IMR-90 (cell line): Measurements from ENCODE around the gene MRFAP1L1. TPM values are rescaled to one million over a fixed set of nuclear protein-coding genes. Genes with fewer than 3 reads are reported as not detected.
A peak's percentile ranks its signal among the peaks of the same experiment; 100 is the strongest.

Experiments
- ATAC-seq: fragments of 200-7000 bp; cut with Tn5 transposase; 2 replicates; pipeline ENCODE4 v1.9.1; 2020; ENCODE audit warnings: low read depth, mild to moderate bottlenecking, moderate library complexity
- BruUV-seq: library from RNA; stranded (reverse); fragments of 400-500 nt; replicated peaks from 2 replicates; lab custom pipeline; 2021; lab: Mats Ljungman, UMichigan
- CTCF ChIA-PET: fragments of 300-600 bp; formaldehyde crosslinking; extraction: SDS; loops from one replicate; lab custom pipeline; 2021; ENCODE audit warnings: antibody characterized with exemption; lab: Yijun Ruan, JAX
- POLR2A ChIA-PET: fragments of 300-600 bp; sonication (Branson Sonifier 250); formaldehyde crosslinking; loops from one replicate; lab custom pipeline; 2022; ENCODE audit warnings: antibody characterized with exemption; ENCODE audit not compliant: unreplicated experiment; lab: Charles Lee
- DNase-seq: peaks from one replicate; pipeline ENCODE4 v3.0.0; 2013
- H2AFZ ChIP-seq: replicated peaks from 2 replicates; pipeline ENCODE3; 2013; ENCODE audit warnings: low read length, mild to moderate bottlenecking; ENCODE audit not compliant: poor library complexity
- H2AK5ac ChIP-seq: 2 replicates; pipeline ENCODE4 v1.6.1; 2013; ENCODE audit warnings: low read depth, low read length, inconsistent platforms
- H2AK9ac ChIP-seq: replicated peaks from 2 replicates; pipeline ENCODE3; 2013; ENCODE audit warnings: mild to moderate bottlenecking, low read depth, low read length, moderate library complexity; ENCODE audit not compliant: poor library complexity
- H2BK120ac ChIP-seq: 2 replicates; pipeline ENCODE4 v1.6.1; 2013; ENCODE audit warnings: low read depth, low read length, inconsistent platforms
- H2BK15ac ChIP-seq: 3 replicates; pipeline ENCODE4 v1.6.1; 2013; ENCODE audit warnings: low read depth, low read length, inconsistent platforms
- H2BK20ac ChIP-seq: 2 replicates; pipeline ENCODE4 v1.6.1; 2013; ENCODE audit warnings: low read depth, mild to moderate bottlenecking, inconsistent platforms, low read length, moderate library complexity
- H2BK5ac ChIP-seq: 2 replicates; pipeline ENCODE4 v1.6.1; 2013; ENCODE audit warnings: mild to moderate bottlenecking, low read depth, low read length, inconsistent platforms; ENCODE audit not compliant: poor library complexity, severe bottlenecking
- H3K14ac ChIP-seq: replicated peaks from 2 replicates; pipeline ENCODE4 v1.6.1; 2013; ENCODE audit warnings: low read depth, low read length, inconsistent platforms
- H3K18ac ChIP-seq: 2 replicates; pipeline ENCODE4 v1.6.1; 2013; ENCODE audit warnings: low read depth, low read length, control low read depth
- H3K23ac ChIP-seq: 2 replicates; pipeline ENCODE4 v1.6.1; 2013; ENCODE audit warnings: low read depth, low read length, inconsistent platforms
- H3K27ac ChIP-seq: 2 replicates; pipeline ENCODE4 v1.5.1; 2013; ENCODE audit warnings: mild to moderate bottlenecking, control low read depth, low read length; ENCODE audit not compliant: insufficient read depth
- H3K27me3 ChIP-seq: 2 replicates; pipeline ENCODE4 v1.6.1; 2013; ENCODE audit warnings: low read length; ENCODE audit not compliant: control insufficient read depth, insufficient read depth
- H3K36me3 ChIP-seq: 2 replicates; pipeline ENCODE4 v1.6.1; 2013; ENCODE audit warnings: low read length, mixed read lengths; ENCODE audit not compliant: control insufficient read depth, insufficient read depth
- H3K4ac ChIP-seq: 2 replicates; pipeline ENCODE4 v1.6.1; 2013; ENCODE audit warnings: low read depth, low read length, inconsistent platforms
- H3K4me1 ChIP-seq: 2 replicates; pipeline ENCODE4 v1.6.1; 2013; ENCODE audit warnings: low read length, mixed read lengths; ENCODE audit not compliant: control insufficient read depth, insufficient read depth
- H3K4me2 ChIP-seq: 2 replicates; pipeline ENCODE4 v1.6.1; 2013; ENCODE audit warnings: low read depth, mild to moderate bottlenecking, control low read depth, low read length, moderate library complexity
- H3K4me3 ChIP-seq: 2 replicates; pipeline ENCODE4 v1.5.1; 2013; ENCODE audit warnings: low read depth, mild to moderate bottlenecking, control low read depth, low read length, moderate library complexity; ENCODE audit not compliant: insufficient read depth
- H3K56ac ChIP-seq: 2 replicates; pipeline ENCODE4 v1.6.1; 2013; ENCODE audit warnings: low read length, inconsistent platforms; ENCODE audit not compliant: insufficient read depth; ENCODE audit errors: extremely low read depth
- H3K79me1 ChIP-seq, 2 experiments: 2 replicates each; pipeline ENCODE4 v1.6.1; 2013; ENCODE audit warnings: low read length in 2 of 2, inconsistent platforms in 1 of 2, low read depth in 1 of 2
- H3K9ac ChIP-seq: 2 replicates; pipeline ENCODE4 v1.6.1; 2013; ENCODE audit warnings: low read depth, low read length, control low read depth
- H3K9me1 ChIP-seq: 2 replicates; pipeline ENCODE4 v1.6.1; 2013; ENCODE audit warnings: low read length, inconsistent platforms; ENCODE audit not compliant: insufficient read depth
- H3K9me3 ChIP-seq: 2 replicates; pipeline ENCODE4 v1.6.1; 2013; ENCODE audit warnings: low read length; ENCODE audit not compliant: control insufficient read depth, insufficient read depth
- H4K20me1 ChIP-seq: 2 replicates; pipeline ENCODE4 v1.6.1; 2013; ENCODE audit warnings: low read length, inconsistent platforms; ENCODE audit not compliant: insufficient read depth
- H4K5ac ChIP-seq: 2 replicates; pipeline ENCODE4 v1.6.1; 2013; ENCODE audit warnings: mild to moderate bottlenecking, low read depth, low read length, control low read depth
- H4K8ac ChIP-seq, 2 experiments: 2 replicates each; pipeline ENCODE4 v1.6.1; 2013; ENCODE audit warnings: low read depth in 2 of 2, low read length in 2 of 2, control low read depth in 1 of 2, inconsistent platforms in 1 of 2
- H4K91ac ChIP-seq: 2 replicates; pipeline ENCODE4 v1.6.1; 2013; ENCODE audit warnings: low read depth, low read length, inconsistent platforms; ENCODE audit not compliant: insufficient read depth
- BHLHE40 ChIP-seq: fragments of 150-350 bp; IDR thresholded peaks from 2 replicates; pipeline ENCODE4 v1.6.1; 2016; ENCODE audit warnings: mild to moderate bottlenecking, low read depth, low read length
- CEBPB ChIP-seq: IDR thresholded peaks from 2 replicates; pipeline ENCODE4 v1.6.1; 2012; ENCODE audit warnings: low read depth, low read length, improper control_type of control experiment
- CHD1 ChIP-seq: IDR thresholded peaks from 2 replicates; pipeline ENCODE4 v1.6.1; 2012; ENCODE audit warnings: low read depth, low read length, improper control_type of control experiment
- FOS ChIP-seq: fragments of 150-350 bp; IDR thresholded peaks from 2 replicates; pipeline ENCODE4 v1.6.1; 2016; ENCODE audit warnings: low read depth, low read length
- MAFK ChIP-seq: IDR thresholded peaks from 2 replicates; pipeline ENCODE4 v1.6.1; 2012; ENCODE audit warnings: low read depth, low read length, improper control_type of control experiment
- MAZ ChIP-seq: IDR thresholded peaks from 2 replicates; pipeline ENCODE4 v1.6.1; 2012; ENCODE audit warnings: low read depth, mild to moderate bottlenecking, low read length, improper control_type of control experiment, moderate library complexity, borderline replicate concordance
- MXI1 ChIP-seq: IDR thresholded peaks from 2 replicates; pipeline ENCODE4 v1.6.1; 2012; ENCODE audit warnings: low read depth, mild to moderate bottlenecking, low read length, moderate library complexity, borderline replicate concordance
- NFE2L2 ChIP-seq: fragments of 150-350 bp; IDR thresholded peaks from 2 replicates; pipeline ENCODE4 v1.6.1; 2016; ENCODE audit warnings: low read depth, mild to moderate bottlenecking, low read length
- POLR2A ChIP-seq: IDR thresholded peaks from 2 replicates; pipeline ENCODE4 v1.6.1; 2012; ENCODE audit warnings: mild to moderate bottlenecking, low read depth, low read length
- RAD21 ChIP-seq: IDR thresholded peaks from 2 replicates; pipeline ENCODE4 v1.6.1; 2012; ENCODE audit warnings: low read length, improper control_type of control experiment
- RCOR1 ChIP-seq: IDR thresholded peaks from 2 replicates; pipeline ENCODE4 v1.6.1; 2012; ENCODE audit warnings: mild to moderate bottlenecking, low read length, improper control_type of control experiment; ENCODE audit not compliant: insufficient replicate concordance
- RFX5 ChIP-seq: IDR thresholded peaks from 2 replicates; pipeline ENCODE4 v1.8.0; 2012; ENCODE audit warnings: low read depth, mild to moderate bottlenecking, low read length, moderate library complexity
- SMC3 ChIP-seq: fragments of 150-350 bp; IDR thresholded peaks from 2 replicates; pipeline ENCODE4 v1.6.1; 2016; ENCODE audit warnings: low read depth, mild to moderate bottlenecking, antibody characterized with exemption, low read length, moderate library complexity
- WGBS, 2 experiments: methylation state at CpG; one replicate each; pipeline versions ENCODE4 v1.1.5 to v1.1.7; 2013; ENCODE audit warnings: missing lambda C conversion rate in 2 of 2; ENCODE audit not compliant: insufficient read length in 1 of 2; ENCODE audit errors: extremely low coverage in 2 of 2; 5-methylcytosine and 5-hydroxymethylcytosine counted together
- dilution Hi-C: fragments of 300-500 bp; cut with HindIII; formaldehyde crosslinking; loops from one replicate; pipeline ENCODE4 v1.14.3; 2018; ENCODE audit warnings: low sequenced_read_pairs; ENCODE audit not compliant: unreplicated experiment
- in situ Hi-C: fragments of 300-500 bp; cut with MboI; formaldehyde crosslinking; loops from 3 replicates; pipeline ENCODE4 v1.14.3; 2019; ENCODE audit warnings: low sequenced_read_pairs, inconsistent platforms, mixed read lengths
- intact Hi-C: fragments of 100-400 bp; cut with micrococcal nuclease; formaldehyde crosslinking; loops from 2 replicates; pipeline ENCODE4 v1.10.0; 2022
- polyA plus RNA-seq, 3 experiments: library from polyadenylated mRNA; depleted of rRNA; stranded (reverse); fragments of >200 nt; gene quantifications; 2 replicates each; pipeline ENCODE4 v1.2.3, GENCODE V29; 2012; ENCODE audit warnings: low replicate concordance in 1 of 3
- total RNA-seq: library from RNA; depleted of rRNA; stranded (reverse); fragments of >200 nt; gene quantifications from 2 replicates; pipeline ENCODE4 v1.2.3, GENCODE V29; 2012
- TF ChIP-seq, protein P1 (sequence below): conservative IDR thresholded peaks from 2 replicates; pipeline ENCODE4 v1.5.1; 2012; ENCODE audit warnings: mild to moderate bottlenecking, low read depth, low read length, improper control_type of control experiment
- TF ChIP-seq, protein P2 (sequence below): fragments of 150-350 bp; IDR thresholded peaks from 2 replicates; pipeline ENCODE4 v1.6.1; 2016; ENCODE audit warnings: low read depth, mild to moderate bottlenecking, low read length, moderate library complexity, borderline replicate concordance
- TF ChIP-seq, protein P3 (sequence below): fragments of 150-350 bp; IDR thresholded peaks from 2 replicates; pipeline ENCODE4 v1.6.1; 2017; ENCODE audit warnings: mild to moderate bottlenecking, antibody characterized with exemption, low read length, low read depth

MRFAP1L1 gene
- total and polyA plus RNA-seq, 2 of the 4 experiments (the other 2 are of a cell fraction) = 31.7 to 47.0 TPM

DNA sequence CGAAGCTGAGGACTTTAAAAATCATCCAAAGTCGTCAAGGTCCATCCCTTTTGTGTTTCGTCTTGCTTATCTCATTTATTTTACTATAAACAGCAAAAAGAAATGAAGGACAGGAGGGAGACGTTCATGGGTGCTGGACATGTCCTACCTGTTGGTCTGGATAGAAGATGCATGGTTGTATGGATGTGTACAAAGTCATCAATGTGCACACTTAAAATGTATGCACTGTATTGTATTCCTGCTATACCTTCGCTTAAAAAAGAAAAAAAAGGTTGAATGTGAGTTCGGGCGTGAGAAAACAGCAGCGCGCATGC lies 6.0 kb upstream of the MRFAP1L1 start:
- Histone ChIP-seq H4K8ac (peak overlapping the region; percentile 83 to 95), H4K5ac (peak overlapping the region; percentile 79; the same call in 1 of the 2 replicates), H3K18ac (no peak overlapping the region; the same call in 1 of the 2 replicates), H3K27me3 (no peaks in the 10 kb centered on the region), H3K23ac (no peak overlapping the region; the same call in 1 of the 2 replicates), H3K14ac (peak overlapping the region; percentile 75), H3K9me3 (no peaks in the 10 kb centered on the region), H4K91ac (no peak overlapping the region), H3K4me3 (peak overlapping the region; percentile 87), H2BK5ac (peak overlapping the region; percentile 38), H3K4me1 (no peaks in the 10 kb centered on the region), H3K9ac (peak overlapping the region; percentile 22; the same call in 1 of the 2 replicates), H3K79me1 (peaks cover 0 to 19% of the 10 kb centered on the region in 2 experiments; a peak in 2 of 4 replicates), H2AFZ (peak overlapping the region; percentile 88), H3K4ac (peak overlapping the region; percentile 50; the same call in 1 of the 2 replicates), H3K9me1 (no peaks in the 10 kb centered on the region), H2AK9ac (no peak overlapping the region), H3K36me3 (no peaks in the 10 kb centered on the region), H2AK5ac (no peak overlapping the region), H2BK120ac (no peak overlapping the region), H3K4me2 (peak overlapping the region; percentile 83), H4K20me1 (peaks cover 6% of the 10 kb centered on the region; the same call in 1 of the 2 replicates), H2BK20ac (no peak overlapping the region), H3K56ac (no peak overlapping the region), H2BK15ac (peak overlapping the region; percentile 4; the same call in 1 of the 3 replicates), H3K27ac (no peak overlapping the region)
- TF ChIP-seq RCOR1 (no peak), SMC3 (no peak), FOS (no peak), RFX5 (no peak), MXI1 (no peak), POLR2A (no peak), MAFK (no peak), BHLHE40 (no peak), MAZ (no peak), CEBPB (no peak), RAD21 (no peak), NFE2L2 (no peak), CHD1 (no peak)
- TF ChIP-seq, protein P1, sequence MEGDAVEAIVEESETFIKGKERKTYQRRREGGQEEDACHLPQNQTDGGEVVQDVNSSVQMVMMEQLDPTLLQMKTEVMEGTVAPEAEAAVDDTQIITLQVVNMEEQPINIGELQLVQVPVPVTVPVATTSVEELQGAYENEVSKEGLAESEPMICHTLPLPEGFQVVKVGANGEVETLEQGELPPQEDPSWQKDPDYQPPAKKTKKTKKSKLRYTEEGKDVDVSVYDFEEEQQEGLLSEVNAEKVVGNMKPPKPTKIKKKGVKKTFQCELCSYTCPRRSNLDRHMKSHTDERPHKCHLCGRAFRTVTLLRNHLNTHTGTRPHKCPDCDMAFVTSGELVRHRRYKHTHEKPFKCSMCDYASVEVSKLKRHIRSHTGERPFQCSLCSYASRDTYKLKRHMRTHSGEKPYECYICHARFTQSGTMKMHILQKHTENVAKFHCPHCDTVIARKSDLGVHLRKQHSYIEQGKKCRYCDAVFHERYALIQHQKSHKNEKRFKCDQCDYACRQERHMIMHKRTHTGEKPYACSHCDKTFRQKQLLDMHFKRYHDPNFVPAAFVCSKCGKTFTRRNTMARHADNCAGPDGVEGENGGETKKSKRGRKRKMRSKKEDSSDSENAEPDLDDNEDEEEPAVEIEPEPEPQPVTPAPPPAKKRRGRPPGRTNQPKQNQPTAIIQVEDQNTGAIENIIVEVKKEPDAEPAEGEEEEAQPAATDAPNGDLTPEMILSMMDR = no peak
- TF ChIP-seq, protein P2, sequence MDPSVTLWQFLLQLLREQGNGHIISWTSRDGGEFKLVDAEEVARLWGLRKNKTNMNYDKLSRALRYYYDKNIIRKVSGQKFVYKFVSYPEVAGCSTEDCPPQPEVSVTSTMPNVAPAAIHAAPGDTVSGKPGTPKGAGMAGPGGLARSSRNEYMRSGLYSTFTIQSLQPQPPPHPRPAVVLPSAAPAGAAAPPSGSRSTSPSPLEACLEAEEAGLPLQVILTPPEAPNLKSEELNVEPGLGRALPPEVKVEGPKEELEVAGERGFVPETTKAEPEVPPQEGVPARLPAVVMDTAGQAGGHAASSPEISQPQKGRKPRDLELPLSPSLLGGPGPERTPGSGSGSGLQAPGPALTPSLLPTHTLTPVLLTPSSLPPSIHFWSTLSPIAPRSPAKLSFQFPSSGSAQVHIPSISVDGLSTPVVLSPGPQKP = no peak
- TF ChIP-seq, protein P3, sequence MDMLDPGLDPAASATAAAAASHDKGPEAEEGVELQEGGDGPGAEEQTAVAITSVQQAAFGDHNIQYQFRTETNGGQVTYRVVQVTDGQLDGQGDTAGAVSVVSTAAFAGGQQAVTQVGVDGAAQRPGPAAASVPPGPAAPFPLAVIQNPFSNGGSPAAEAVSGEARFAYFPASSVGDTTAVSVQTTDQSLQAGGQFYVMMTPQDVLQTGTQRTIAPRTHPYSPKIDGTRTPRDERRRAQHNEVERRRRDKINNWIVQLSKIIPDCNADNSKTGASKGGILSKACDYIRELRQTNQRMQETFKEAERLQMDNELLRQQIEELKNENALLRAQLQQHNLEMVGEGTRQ = no peak
- dilution Hi-C loops = no loop called here
- ATAC-seq = no peak
- intact Hi-C loops = loop anchor here (2.0 kb wide), 1 partner anchor 75 kb away; the partner anchor contains the start of gene MRFAP1
- in situ Hi-C loops = no loop called here
- DNase-seq = no peak
- ChIA-PET POLR2A (interaction anchor here (0.7 kb wide), 1 partner anchor 189 kb away, joined by 5 read pairs; no protein-coding TSS in a partner anchor), CTCF (interaction anchor here (1.2 kb wide), 1 partner anchor 355 kb away, joined by 3 read pairs; no protein-coding TSS in a partner anchor)
- WGBS, 2 experiments = 0% methylated on average over 4 of the region's 9 CpGs; no CpG with 5 or more reads in 1 of the 2 experiments
- BruUV-seq = no TSS peak
